Liver (tissue), 9 donors: Measurements from ENCODE around the gene LMNTD2. TPM values are rescaled to one million over a fixed set of nuclear protein-coding genes. Genes with fewer than 3 reads are reported as not detected.

Experiments
- DNase-seq: peaks from one replicate; pipeline ENCODE4 v3.0.0-alpha.2; 2017; ENCODE audit warnings: low spot score
- H3K27ac ChIP-seq, 2 donors: one replicate each; pipeline ENCODE4 v1.7.0; 2013; ENCODE audit warnings: inconsistent platforms in 2 of 2, low read length in 2 of 2, control low read depth in 1 of 2, low read depth in 1 of 2, mild to moderate bottlenecking in 1 of 2
- H3K27me3 ChIP-seq, 4 donors: one replicate each; pipeline versions ENCODE4 v1.6.1 to v1.7.0; 2013; ENCODE audit warnings: low read length in 3 of 4, inconsistent platforms in 1 of 4, mild to moderate bottlenecking in 1 of 4, moderate library complexity in 1 of 4; ENCODE audit not compliant: control insufficient read depth in 4 of 4, insufficient read depth in 4 of 4
- H3K36me3 ChIP-seq, 4 donors: one replicate each; pipeline versions ENCODE4 v1.6.1 to v1.7.0; 2013; ENCODE audit warnings: low read length in 3 of 4, mild to moderate bottlenecking in 3 of 4, low read depth in 1 of 4, moderate library complexity in 1 of 4; ENCODE audit not compliant: control insufficient read depth in 4 of 4, insufficient read depth in 3 of 4
- H3K4me1 ChIP-seq, 4 donors: one replicate each; pipeline versions ENCODE4 v1.6.1 to v1.7.0; 2013; ENCODE audit warnings: low read length in 3 of 4, mild to moderate bottlenecking in 3 of 4, moderate library complexity in 1 of 4; ENCODE audit not compliant: control insufficient read depth in 4 of 4, insufficient read depth in 4 of 4
- H3K4me3 ChIP-seq, 3 donors: one replicate each; pipeline versions ENCODE4 v1.6.1 to v1.7.0; 2013; ENCODE audit warnings: low read length in 3 of 3, control low read depth in 1 of 3, low read depth in 1 of 3, mild to moderate bottlenecking in 1 of 3
- H3K9ac ChIP-seq, 2 donors: one replicate each; pipeline ENCODE4 v1.7.0; 2013; ENCODE audit warnings: low read length in 2 of 2, mild to moderate bottlenecking in 2 of 2, moderate library complexity in 2 of 2, control low read depth in 1 of 2, low read depth in 1 of 2
- H3K9me3 ChIP-seq, 4 donors: one replicate each; pipeline versions ENCODE4 v1.6.1 to v1.7.0; 2013; ENCODE audit warnings: low read length in 3 of 4; ENCODE audit not compliant: control insufficient read depth in 4 of 4
- EGR1 ChIP-seq, 2 donors: IDR thresholded peaks; 2 replicates each; pipeline ENCODE4 v1.6.1; 2016 to 2018; ENCODE audit warnings: antibody characterized with exemption in 2 of 2, low read depth in 2 of 2
- FOXA1 ChIP-seq: IDR thresholded peaks from 2 replicates; pipeline ENCODE4 v1.6.1; 2016; ENCODE audit warnings: antibody characterized with exemption
- FOXA2 ChIP-seq: IDR thresholded peaks from 2 replicates; pipeline ENCODE4 v1.6.1; 2016; ENCODE audit warnings: antibody characterized with exemption
- GABPA ChIP-seq, 2 donors: IDR thresholded peaks in 1 of 2; conservative IDR thresholded peaks in 1 of 2; 2 replicates each; pipeline ENCODE4 v1.6.1; 2016; ENCODE audit warnings: antibody characterized with exemption in 2 of 2, mild to moderate bottlenecking in 1 of 2, moderate library complexity in 1 of 2
- HNF4A ChIP-seq, 2 donors: conservative IDR thresholded peaks; 2 replicates each; pipeline ENCODE4 v1.6.1; 2016; ENCODE audit warnings: antibody characterized with exemption in 2 of 2, mild to moderate bottlenecking in 2 of 2
- HNF4G ChIP-seq: IDR thresholded peaks from 2 replicates; pipeline ENCODE4 v1.6.1; 2016; ENCODE audit warnings: antibody characterized with exemption
- JUND ChIP-seq, 2 donors: IDR thresholded peaks; 2 replicates each; pipeline ENCODE4 v1.6.1; 2016; ENCODE audit warnings: antibody characterized with exemption in 2 of 2
- MAX ChIP-seq: IDR thresholded peaks from 2 replicates; pipeline ENCODE4 v1.6.1; 2016; ENCODE audit warnings: antibody characterized with exemption
- NR2F2 ChIP-seq: IDR thresholded peaks from 2 replicates; pipeline ENCODE4 v1.6.1; 2016; ENCODE audit warnings: antibody characterized with exemption
- RAD21 ChIP-seq, 2 donors: IDR thresholded peaks; 2 replicates each; pipeline ENCODE4 v1.6.1; 2016; ENCODE audit warnings: antibody characterized with exemption in 2 of 2, mild to moderate bottlenecking in 2 of 2
- REST ChIP-seq: IDR thresholded peaks from 2 replicates; pipeline ENCODE4 v1.6.1; 2016; ENCODE audit warnings: antibody characterized with exemption, mild to moderate bottlenecking
- RXRA ChIP-seq, 2 donors: IDR thresholded peaks; 2 replicates each; pipeline ENCODE4 v1.6.1; 2017 to 2018; ENCODE audit warnings: antibody characterized with exemption in 2 of 2, mild to moderate bottlenecking in 1 of 2
- SP1 ChIP-seq: IDR thresholded peaks from 2 replicates; pipeline ENCODE4 v1.6.1; 2018; ENCODE audit warnings: antibody characterized with exemption, mild to moderate bottlenecking
- TAF1 ChIP-seq: conservative IDR thresholded peaks from 2 replicates; pipeline ENCODE4 v1.6.1; 2016; ENCODE audit warnings: antibody characterized with exemption, mild to moderate bottlenecking
- YY1 ChIP-seq: IDR thresholded peaks from 2 replicates; pipeline ENCODE4 v1.6.1; 2016; ENCODE audit warnings: antibody characterized with exemption, mild to moderate bottlenecking
- ZBTB33 ChIP-seq: IDR thresholded peaks from 2 replicates; pipeline ENCODE4 v1.6.1; 2016; ENCODE audit warnings: antibody characterized with exemption
- WGBS: extraction: QIAGEN DNeasy Blood & Tissue Kit; methylation state at CpG from one replicate; pipeline ENCODE4 v1.1.7; 2013; 5-methylcytosine and 5-hydroxymethylcytosine counted together
- polyA plus RNA-seq, 2 donors: library from polyadenylated mRNA; stranded (reverse) in 1 of 2; unstranded in 1 of 2; fragments of 200-250 nt in 1 of 2; fragments of >200 nt in 1 of 2; fragmentation: Nextera tagmentation in 1 of 2; extraction: Ambion mirVana in 1 of 2; gene quantifications; one replicate each; pipeline versions ENCODE4 v1.2.1 to v1.2.3, GENCODE V29; 2013 to 2015
- total RNA-seq, 2 donors: library from RNA; depleted of rRNA; stranded (reverse); fragments of >200 nt; gene quantifications; one replicate each; pipeline ENCODE4 v1.2.3, GENCODE V29; 2014
- TF ChIP-seq, protein P1 (sequence below): IDR thresholded peaks from 2 replicates; pipeline ENCODE4 v1.6.1; 2016; ENCODE audit warnings: antibody characterized with exemption
- TF ChIP-seq, protein P2 (sequence below): fragments of 150-350 bp; IDR thresholded peaks from 2 replicates; pipeline ENCODE4 v1.5.1; 2017; ENCODE audit warnings: improper control_type of control experiment, low read depth, low read length; ENCODE audit not compliant: missing input control
- donor health status: healthy.
- donor health status: healthy.
- donor health status: healthy.
- donor health status: healthy.
- donor health status: healthy.

Gene LMNTD2
- total and polyA plus RNA-seq, 4 donors = 1.2 to 4.6 (median 2.3) TPM

- WGBS = 98% methylated on average over 4 of the region's 4 CpGs
- H3K27ac ChIP-seq = no peak overlapping the region
- H3K9me3 ChIP-seq = no peaks in the 10 kb centered on the region
- H3K36me3 ChIP-seq = peaks cover 0 to 6% (median 3%) of the 10 kb centered on the region in 4 donors
- no peak for DNase-seq
- H3K27me3 ChIP-seq = no peaks in the 10 kb centered on the region
- no peak overlapping the region for H3K9ac ChIP-seq
- H3K4me1 ChIP-seq = peaks cover 0 to 5% (median 1%) of the 10 kb centered on the region in 4 donors
- TF ChIP-seq FOXA1 (no peak), HNF4A (conservative IDR thresholded peaks at IDR 0.05) (no peak), TAF1 (no peak), RXRA (IDR thresholded peaks at IDR 0.05) (no peak), MAX (no peak), HNF4G (no peak), JUND (IDR thresholded peaks at IDR 0.05) (no peak), ZBTB33 (no peak), FOXA2 (no peak), NR2F2 (no peak)
- TF ChIP-seq, protein P1, sequence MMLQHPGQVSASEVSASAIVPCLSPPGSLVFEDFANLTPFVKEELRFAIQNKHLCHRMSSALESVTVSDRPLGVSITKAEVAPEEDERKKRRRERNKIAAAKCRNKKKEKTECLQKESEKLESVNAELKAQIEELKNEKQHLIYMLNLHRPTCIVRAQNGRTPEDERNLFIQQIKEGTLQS = no peak
- no peak overlapping the region for H3K4me3 ChIP-seq
These were observed 44.1 kb downstream of the LMNTD2 start for GRCh38 chr11:516400-516799.

GRCh38 chr11:515131-515530 lies 45.4 kb downstream of the LMNTD2 start:
- H3K9ac ChIP-seq = no peak overlapping the region
- no peaks in the 10 kb centered on the region for H3K27me3 ChIP-seq
- H3K27ac ChIP-seq = no peak overlapping the region
- H3K9me3 ChIP-seq = no peaks in the 10 kb centered on the region
- TF ChIP-seq SP1 (no peak), HNF4A (conservative IDR thresholded peaks at IDR 0.05) (no peak), FOXA1 (no peak), ZBTB33 (no peak), MAX (no peak), NR2F2 (no peak), RAD21 (IDR thresholded peaks at IDR 0.05) (no peak), EGR1 (IDR thresholded peaks at IDR 0.05; ENCODE audit: low read depth in 2 of 2) (no peak), JUND (IDR thresholded peaks at IDR 0.05) (no peak), YY1 (no peak), FOXA2 (no peak), HNF4G (no peak), RXRA (IDR thresholded peaks at IDR 0.05) (no peak), REST (no peak), GABPA (IDR thresholded peaks at IDR 0.05 in 1 of 2, conservative IDR thresholded peaks at IDR 0.05 in 1 of 2) (no peak)
- TF ChIP-seq, protein P2, sequence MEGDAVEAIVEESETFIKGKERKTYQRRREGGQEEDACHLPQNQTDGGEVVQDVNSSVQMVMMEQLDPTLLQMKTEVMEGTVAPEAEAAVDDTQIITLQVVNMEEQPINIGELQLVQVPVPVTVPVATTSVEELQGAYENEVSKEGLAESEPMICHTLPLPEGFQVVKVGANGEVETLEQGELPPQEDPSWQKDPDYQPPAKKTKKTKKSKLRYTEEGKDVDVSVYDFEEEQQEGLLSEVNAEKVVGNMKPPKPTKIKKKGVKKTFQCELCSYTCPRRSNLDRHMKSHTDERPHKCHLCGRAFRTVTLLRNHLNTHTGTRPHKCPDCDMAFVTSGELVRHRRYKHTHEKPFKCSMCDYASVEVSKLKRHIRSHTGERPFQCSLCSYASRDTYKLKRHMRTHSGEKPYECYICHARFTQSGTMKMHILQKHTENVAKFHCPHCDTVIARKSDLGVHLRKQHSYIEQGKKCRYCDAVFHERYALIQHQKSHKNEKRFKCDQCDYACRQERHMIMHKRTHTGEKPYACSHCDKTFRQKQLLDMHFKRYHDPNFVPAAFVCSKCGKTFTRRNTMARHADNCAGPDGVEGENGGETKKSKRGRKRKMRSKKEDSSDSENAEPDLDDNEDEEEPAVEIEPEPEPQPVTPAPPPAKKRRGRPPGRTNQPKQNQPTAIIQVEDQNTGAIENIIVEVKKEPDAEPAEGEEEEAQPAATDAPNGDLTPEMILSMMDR = no peak
- H3K36me3 ChIP-seq = peaks cover 0 to 7% (median 3%) of the 10 kb centered on the region in 4 donors
- no peak overlapping the region for H3K4me3 ChIP-seq
- no peak for DNase-seq
- 96% methylated on average over 6 of the region's 6 CpGs for WGBS
- H3K4me1 ChIP-seq = peaks cover 0 to 5% (median 1%) of the 10 kb centered on the region in 4 donors
